ENCODE measurements around the gene GIPR.

DNA sequence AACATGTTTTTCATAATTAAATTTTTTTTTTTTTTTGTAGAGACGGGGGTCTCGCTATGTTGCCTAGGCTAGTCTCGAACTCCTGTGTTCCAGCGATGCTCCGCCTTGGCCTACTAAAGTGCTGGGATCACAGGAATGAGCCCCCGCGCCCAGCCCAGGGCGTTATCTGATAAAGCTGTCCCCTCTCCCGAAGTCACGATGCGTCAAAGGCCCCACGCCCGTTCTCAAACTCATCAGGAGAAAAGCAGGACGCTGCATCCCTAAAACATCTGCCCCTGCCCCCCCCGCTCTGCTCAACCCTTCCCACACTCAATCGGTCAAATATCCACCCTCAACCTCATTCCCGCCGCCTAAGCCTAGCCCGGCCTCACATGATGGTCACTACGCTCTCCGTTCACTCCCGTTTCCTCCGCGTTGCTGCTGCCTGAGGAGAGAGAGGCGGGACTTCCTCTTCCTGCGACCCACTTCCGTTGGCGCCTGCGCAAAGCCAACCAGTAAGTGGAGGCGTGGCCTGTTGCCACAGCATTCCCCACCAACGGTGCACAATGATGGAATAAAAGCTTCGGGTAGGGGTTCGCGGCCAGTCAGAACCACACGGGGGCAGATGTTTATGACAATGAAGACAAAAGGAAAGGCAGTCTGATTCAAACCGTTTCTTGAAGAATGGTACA, 23.6 kb downstream of the GIPR start, which contains the start of gene SNRPD2:
- no peak for TF ChIP-seq EZH2 (IDR thresholded peaks at IDR 0.05; ENCODE audit: low read length, missing control alignments)
- TF ChIP-seq, protein P1, sequence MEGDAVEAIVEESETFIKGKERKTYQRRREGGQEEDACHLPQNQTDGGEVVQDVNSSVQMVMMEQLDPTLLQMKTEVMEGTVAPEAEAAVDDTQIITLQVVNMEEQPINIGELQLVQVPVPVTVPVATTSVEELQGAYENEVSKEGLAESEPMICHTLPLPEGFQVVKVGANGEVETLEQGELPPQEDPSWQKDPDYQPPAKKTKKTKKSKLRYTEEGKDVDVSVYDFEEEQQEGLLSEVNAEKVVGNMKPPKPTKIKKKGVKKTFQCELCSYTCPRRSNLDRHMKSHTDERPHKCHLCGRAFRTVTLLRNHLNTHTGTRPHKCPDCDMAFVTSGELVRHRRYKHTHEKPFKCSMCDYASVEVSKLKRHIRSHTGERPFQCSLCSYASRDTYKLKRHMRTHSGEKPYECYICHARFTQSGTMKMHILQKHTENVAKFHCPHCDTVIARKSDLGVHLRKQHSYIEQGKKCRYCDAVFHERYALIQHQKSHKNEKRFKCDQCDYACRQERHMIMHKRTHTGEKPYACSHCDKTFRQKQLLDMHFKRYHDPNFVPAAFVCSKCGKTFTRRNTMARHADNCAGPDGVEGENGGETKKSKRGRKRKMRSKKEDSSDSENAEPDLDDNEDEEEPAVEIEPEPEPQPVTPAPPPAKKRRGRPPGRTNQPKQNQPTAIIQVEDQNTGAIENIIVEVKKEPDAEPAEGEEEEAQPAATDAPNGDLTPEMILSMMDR (conservative IDR thresholded peaks at IDR 0.05 in 1 of 2, IDR thresholded peaks at IDR 0.05 in 1 of 2; ENCODE audit: low read depth in 1 of 2, low read length in 2 of 2), result no peak
